ENCODE results near the gene MANSC1. TPM values are rescaled to one million over a fixed set of nuclear protein-coding genes. Genes with fewer than 3 reads are reported as not detected.

MANSC1 gene
- total RNA-seq, 2 donors from 2014 or later, result 8.9 to 12.2 TPM

- no peak overlapping the region for H3K4me3 ChIP-seq
- H3K36me3 ChIP-seq (replicated peaks in 1 of 2; ENCODE audit: insufficient read depth in 1 of 2, low read depth in 2 of 2), result no peaks in the 10 kb centered on the region
- DNase-seq, result peak; percentile 48 to 71 (median 53)
- peaks cover 51% of the 10 kb centered on the region for H3K4me1 ChIP-seq
- intact Hi-C loops (cut with DNase I), result loop anchor here (10.0 kb wide), 1 partner anchor 60 kb away; no protein-coding TSS in a partner anchor
- no peaks in the 10 kb centered on the region for H3K9me3 ChIP-seq
- ATAC-seq, result peak; percentile 21
- H3K27me3 ChIP-seq, result no peaks in the 10 kb centered on the region
- H3K27ac ChIP-seq, result peak overlapping the region in 3 of 4 donors; percentile 69 to 83 (median 71)
- TF ChIP-seq POLR2A (IDR thresholded peaks at IDR 0.05) (no peak), CTCF (IDR thresholded peaks at IDR 0.05) (peak; percentile 59 to 84 (median 70))
- 22 to 25% methylated on average over 10 of the region's 10 CpGs for WGBS, 2 donors
Observed at GRCh38 chr12:12334367-12335040, 15.5 kb downstream of the MANSC1 start.

DNA sequence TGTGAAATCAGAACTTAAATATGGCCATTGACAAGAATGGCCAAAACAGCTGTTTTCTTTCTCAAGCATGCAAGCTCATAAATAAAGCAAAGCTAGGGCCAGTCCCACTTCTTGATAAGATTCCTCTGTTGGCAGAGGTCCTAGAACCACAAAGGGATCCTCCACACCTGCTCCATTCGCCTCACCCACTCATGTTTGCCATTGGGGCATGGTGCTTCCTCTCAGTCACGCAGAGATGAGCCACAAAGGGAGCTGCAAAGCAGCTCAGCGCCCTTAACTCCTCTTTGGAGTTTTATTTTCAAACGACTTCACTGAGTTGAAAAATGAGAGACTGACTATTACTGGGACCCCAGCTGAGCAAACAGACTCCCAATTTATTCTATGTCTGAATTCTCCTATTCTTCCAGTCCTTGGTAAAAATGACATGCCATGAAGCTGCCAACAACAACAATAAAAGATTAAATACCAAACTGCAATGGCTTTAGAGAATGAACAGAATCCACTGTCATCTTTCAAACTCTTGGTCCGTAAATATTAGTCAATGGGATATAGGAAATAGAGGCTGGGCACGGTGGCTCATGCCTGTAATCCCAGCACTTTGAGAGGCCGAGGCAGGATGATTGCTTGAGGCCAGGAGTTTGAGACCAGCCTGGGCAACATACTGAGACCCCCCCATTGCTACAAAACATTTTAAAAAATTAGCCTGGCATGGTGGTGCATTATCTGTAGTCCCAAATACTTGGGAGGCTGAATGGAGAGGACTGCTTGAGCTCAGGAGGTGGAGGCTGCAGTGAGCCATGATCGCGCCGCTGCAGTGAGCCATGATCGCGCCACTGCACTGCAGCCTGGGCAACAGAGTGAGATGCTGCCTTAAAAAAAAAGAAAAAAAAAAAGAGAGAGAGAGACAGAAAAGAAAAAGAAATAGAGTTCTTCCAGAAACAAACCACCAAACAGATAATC, 16.4 kb downstream of the MANSC1 start:
- H3K9me3 ChIP-seq, result no peaks in the 10 kb centered on the region
- peak; percentile 74 to 91 (median 84) for DNase-seq
- WGBS, 2 donors, result 53 to 56% methylated on average over 12 of the region's 12 CpGs

DNA sequence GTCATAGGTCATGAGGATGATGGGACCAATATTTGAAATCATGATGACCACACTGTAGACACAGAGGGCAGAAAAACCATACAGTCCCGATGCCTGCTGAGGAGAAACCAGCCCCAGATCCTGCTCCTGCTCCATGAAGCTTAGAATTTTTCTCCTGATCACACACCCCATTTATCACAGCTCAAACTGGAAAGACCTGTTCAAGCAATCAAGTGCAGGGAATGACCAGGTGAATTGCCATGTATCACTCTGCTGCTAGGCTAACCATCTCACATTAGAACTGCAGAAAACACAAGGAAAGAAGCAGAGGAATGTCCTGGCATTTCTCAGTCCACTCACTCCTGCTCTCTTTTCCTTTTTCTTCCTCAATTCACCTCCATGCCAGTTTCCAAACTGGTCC, 18.1 kb downstream of the MANSC1 start:
- 0 to 21% methylated on average over 1 of the region's 1 CpG for WGBS, 2 donors
- TF ChIP-seq CTCF (IDR thresholded peaks at IDR 0.05), result no peak
- TF ChIP-seq POLR2A (IDR thresholded peaks at IDR 0.05), result no peak
- Histone ChIP-seq H3K9me3 (no peaks in the 10 kb centered on the region), H3K4me1 (peaks cover 60% of the 10 kb centered on the region), H3K36me3 (replicated peaks in 1 of 2; ENCODE audit: insufficient read depth in 1 of 2, low read depth in 2 of 2) (no peaks in the 10 kb centered on the region), H3K27ac (peak overlapping the region; percentile 52 to 83 (median 70)), H3K4me3 (no peak overlapping the region), H3K27me3 (no peaks in the 10 kb centered on the region)
- intact Hi-C loops (cut with DNase I), result loop anchor here (10.0 kb wide), 1 partner anchor 57 kb away; no protein-coding TSS in a partner anchor
- ATAC-seq, result peak; percentile 59
- peak in 3 of 4 donors; percentile 47 to 57 (median 53) for DNase-seq

More for the DNA sequence above, 16.4 kb downstream of the MANSC1 start:
- peak overlapping the region; percentile 59 to 83 (median 70) for H3K27ac ChIP-seq
- peaks cover 51% of the 10 kb centered on the region for H3K4me1 ChIP-seq
- TF ChIP-seq POLR2A (IDR thresholded peaks at IDR 0.05), result peak in 2 of 3 donors; percentile 27 to 37
- no peak for TF ChIP-seq CTCF (IDR thresholded peaks at IDR 0.05)
- no peak overlapping the region for H3K4me3 ChIP-seq
- peak; percentile 90 for ATAC-seq
- no peaks in the 10 kb centered on the region for H3K27me3 ChIP-seq
- intact Hi-C loops (cut with DNase I), result loop anchor here (10.0 kb wide), 1 partner anchor 59 kb away; no protein-coding TSS in a partner anchor
- no peaks in the 10 kb centered on the region for H3K36me3 ChIP-seq (replicated peaks in 1 of 2; ENCODE audit: insufficient read depth in 1 of 2, low read depth in 2 of 2)

GRCh38 chr12:12331244-12331771, 18.7 kb downstream of the MANSC1 start:
- DNase-seq (peak in 2 of 4 donors; percentile 32 to 34), ATAC-seq (no peak)
- peak overlapping the region; percentile 52 to 83 (median 70) for H3K27ac ChIP-seq
- H3K4me3 ChIP-seq, result no peak overlapping the region
- TF ChIP-seq POLR2A (IDR thresholded peaks at IDR 0.05) (no peak), CTCF (IDR thresholded peaks at IDR 0.05) (no peak)
- H3K36me3 ChIP-seq (replicated peaks in 1 of 2; ENCODE audit: insufficient read depth in 1 of 2, low read depth in 2 of 2), result no peaks in the 10 kb centered on the region
- no peaks in the 10 kb centered on the region for H3K9me3 ChIP-seq
- no peaks in the 10 kb centered on the region for H3K27me3 ChIP-seq
- intact Hi-C loops (cut with DNase I), result loop anchor here (10.0 kb wide), 1 partner anchor 57 kb away; no protein-coding TSS in a partner anchor
- 57 to 60% methylated on average over 7 of the region's 7 CpGs for WGBS, 2 donors
- H3K4me1 ChIP-seq, result peaks cover 54% of the 10 kb centered on the region

Data from body of pancreas (tissue), 4 donors.